GM18498 (cell line): ENCODE data around the gene SUSD6.
"Not testable (repeated sequence)": the region's sequence is repeated elsewhere in the genome, so short reads cannot be mapped to it uniquely, and the experiment has no call there.

Experiments used
- ATAC-seq: cut with Tn5 transposase; IDR thresholded peaks from one replicate; pipeline ENCODE4 v1.9.1; 2021; ENCODE audit warnings: mild to moderate bottlenecking, moderate library complexity; ENCODE audit not compliant: unreplicated experiment

SUSD6 gene

DNA sequence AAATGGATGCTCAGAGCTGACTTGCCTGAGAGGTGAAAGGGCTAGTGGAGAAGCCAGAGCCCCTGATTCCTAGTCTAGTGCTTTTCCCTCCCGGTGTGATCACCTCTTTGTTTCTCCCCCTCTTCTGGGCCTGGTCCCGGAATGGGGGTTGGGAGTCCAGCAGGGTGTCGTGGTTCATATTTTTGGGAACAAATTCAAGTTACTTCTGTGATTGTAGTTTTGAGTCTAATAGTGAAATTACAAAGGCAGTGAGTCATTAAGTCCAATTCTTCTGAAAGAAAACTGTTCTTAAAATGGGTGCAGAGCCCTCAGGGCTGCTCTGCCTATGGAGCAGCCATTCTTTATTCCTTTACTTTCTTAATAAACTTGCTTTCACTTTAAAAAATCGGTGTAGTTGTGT is 7.6 kb downstream of the SUSD6 start:
- ATAC-seq = no peak

- ATAC-seq = no peak
Measured at GRCh38 chr14:69620211-69620611, 8.8 kb downstream of the SUSD6 start.

DNA sequence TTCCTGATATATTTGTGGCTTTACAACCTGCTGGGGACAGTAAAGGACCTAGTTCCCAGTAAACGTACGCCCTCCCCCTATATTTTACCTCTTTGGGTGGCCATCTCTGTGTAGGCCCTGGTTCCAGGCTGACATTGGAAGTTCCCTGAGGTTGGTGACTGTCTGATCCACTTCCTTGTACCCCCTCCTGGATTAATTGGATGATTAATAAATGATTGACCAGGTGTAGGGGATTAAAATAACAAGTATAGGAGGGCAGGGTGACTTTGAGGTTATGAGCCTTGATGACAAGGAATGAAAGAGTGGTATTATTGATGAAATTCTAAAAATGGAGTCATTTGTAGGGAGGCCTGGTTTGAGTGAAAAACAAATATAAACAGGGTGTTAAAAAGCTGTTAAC is 9.6 kb downstream of the SUSD6 start:
- no peak for ATAC-seq

DNA sequence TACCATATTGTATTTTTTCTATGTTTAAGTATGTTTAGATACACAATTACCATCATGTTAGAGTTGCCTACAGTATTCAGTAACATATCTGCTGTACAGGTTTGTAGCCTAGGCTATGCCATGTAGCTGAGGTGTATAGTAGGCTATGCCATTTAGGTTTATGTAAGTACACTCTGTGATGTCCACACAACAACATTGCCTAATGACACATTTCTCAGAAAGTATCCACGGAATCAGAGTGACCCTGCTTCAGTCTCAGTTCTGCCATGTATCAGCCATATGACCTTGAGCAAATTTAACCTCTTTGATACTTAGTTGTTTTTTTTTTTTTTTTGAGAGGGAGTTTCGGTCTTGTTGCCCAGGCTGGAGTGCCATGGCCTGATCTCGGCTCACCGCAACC is 12.7 kb downstream of the SUSD6 start:
- ATAC-seq = no peak

DNA sequence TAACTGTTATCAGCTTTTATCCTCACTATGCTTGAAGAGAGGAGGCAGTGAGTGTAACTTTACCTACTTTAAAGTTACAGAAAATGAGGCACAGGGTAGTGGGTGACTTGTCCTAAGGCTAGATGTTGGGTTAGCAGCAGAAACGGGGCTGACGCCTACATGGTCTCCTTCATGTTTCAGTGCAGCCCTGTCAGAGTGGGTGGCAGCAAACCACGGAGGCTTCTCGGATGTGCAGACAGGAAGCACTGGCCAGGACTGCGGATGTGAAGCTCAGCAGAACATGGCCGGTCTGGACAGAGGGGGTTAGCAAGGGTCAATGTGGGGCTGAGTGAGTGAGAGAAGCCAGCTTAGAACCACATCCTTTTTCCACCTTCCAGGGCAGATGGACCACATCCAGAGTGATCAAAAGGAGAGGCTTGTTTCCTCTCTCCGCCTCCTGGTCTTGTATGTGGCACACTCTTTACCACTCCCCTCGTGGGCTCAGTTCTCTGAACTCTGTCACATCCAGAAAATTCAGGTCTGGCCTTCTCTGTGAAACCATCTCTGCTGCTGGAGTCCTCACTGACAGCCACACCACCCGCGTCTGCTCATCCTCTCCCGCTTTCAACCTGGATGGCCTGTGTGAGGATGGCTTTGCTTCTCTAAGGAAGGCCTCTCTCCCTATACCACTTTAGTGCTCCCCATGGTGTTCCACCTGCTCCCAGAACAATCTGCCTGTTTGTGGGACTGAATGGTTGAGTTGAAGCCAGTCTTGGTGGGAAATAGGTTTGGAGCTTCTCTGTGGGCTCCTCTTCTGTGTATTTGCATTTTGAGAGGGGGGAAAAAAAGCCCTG is 14.1 kb downstream of the SUSD6 start:
- ATAC-seq = peak; percentile 92

DNA sequence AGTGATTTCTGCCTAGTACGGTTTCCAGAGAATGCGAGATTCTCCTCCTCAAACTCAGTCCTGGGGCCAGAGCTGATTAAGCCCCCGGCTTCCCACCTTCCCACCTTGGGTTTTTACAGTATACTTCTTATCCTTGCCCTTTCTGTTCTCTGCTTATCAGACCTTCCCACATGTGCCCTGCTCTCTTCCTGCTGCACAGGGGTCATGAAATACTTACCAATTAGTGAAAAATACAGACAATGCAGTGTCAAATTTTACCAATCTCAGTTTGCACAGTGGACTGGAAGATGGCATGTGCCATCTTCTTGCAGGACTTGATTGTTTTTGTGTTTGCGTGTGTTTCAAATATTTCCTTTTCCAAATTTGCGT is 14.7 kb downstream of the SUSD6 start:
- no peak for ATAC-seq

GRCh38 chr14:69629225-69630127 is 18.1 kb downstream of the SUSD6 start:
- ATAC-seq = peak; percentile 30

- ATAC-seq = no peak
Measured at GRCh38 chr14:69630360-69630759, 19.0 kb downstream of the SUSD6 start.

DNA sequence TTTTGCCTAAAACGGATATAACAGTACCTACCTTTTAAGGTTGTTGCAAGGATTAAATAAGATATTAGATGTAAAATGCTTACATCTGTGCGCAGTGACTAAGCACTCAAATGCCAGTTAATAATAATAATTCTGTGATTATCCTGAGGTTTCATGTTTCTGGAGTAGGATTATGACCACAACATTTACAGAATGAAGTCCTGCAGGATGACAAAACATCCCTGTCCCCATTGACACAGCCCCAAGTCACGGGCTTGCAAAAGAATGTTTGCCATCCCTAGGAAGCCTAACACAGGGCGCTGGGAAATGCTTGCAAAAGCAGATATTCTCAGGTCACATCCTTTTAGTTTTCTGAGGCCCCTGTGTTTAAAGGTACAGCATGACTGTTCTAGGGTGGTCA is 20.1 kb downstream of the SUSD6 start:
- no peak for ATAC-seq

DNA sequence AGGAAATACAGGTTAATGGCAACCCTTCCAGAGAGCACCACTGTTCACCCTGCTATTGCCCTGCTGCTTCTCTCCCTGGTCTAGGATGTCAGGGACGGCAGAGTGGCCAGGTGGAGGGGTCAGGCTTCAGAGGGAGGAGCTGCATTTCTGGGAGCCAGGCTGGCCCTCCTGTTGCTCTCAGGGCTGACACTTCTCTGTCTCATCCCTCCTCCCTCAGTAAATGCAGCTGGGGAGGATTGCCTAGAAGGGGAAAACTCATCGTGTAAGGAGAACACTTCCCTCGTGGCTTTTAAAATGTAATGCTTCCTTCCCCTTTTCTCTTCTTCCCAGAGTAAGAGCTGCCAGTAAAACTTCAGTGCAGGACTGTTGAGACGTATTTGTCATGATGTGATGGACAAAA is 20.8 kb downstream of the SUSD6 start:
- ATAC-seq = no peak

DNA sequence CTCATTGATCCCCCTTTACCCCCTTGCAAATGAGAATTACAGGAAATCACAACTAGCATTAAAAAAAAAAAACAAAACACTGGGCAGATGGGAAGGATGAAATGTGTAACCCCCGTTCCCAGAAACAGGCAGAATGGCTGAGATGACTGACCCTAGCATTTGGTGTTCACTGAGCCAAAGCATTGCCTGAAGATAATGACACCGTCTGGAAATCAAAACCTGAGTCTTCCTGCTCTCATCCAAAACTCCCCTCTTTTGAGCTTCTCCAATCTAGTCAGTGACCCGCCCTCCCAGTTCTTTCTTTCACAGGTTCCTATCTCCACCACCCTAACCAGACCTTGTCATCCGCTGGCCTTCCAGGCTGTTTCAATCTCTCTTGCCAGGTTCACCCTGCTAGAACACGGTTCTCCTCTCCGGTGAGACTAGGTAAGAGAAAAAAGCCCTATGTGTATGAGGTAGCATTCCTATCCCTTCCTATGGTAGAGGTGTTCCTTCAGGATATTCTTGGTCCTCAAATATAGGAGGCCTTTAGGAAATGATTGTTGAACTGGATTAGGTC is 21.3 kb downstream of the SUSD6 start:
- no peak for ATAC-seq

GRCh38 chr14:69633238-69633637 is 21.8 kb downstream of the SUSD6 start:
- ATAC-seq = no peak

GRCh38 chr14:69635981-69636639 is 24.7 kb downstream of the SUSD6 start:
- ATAC-seq = no peak

DNA sequence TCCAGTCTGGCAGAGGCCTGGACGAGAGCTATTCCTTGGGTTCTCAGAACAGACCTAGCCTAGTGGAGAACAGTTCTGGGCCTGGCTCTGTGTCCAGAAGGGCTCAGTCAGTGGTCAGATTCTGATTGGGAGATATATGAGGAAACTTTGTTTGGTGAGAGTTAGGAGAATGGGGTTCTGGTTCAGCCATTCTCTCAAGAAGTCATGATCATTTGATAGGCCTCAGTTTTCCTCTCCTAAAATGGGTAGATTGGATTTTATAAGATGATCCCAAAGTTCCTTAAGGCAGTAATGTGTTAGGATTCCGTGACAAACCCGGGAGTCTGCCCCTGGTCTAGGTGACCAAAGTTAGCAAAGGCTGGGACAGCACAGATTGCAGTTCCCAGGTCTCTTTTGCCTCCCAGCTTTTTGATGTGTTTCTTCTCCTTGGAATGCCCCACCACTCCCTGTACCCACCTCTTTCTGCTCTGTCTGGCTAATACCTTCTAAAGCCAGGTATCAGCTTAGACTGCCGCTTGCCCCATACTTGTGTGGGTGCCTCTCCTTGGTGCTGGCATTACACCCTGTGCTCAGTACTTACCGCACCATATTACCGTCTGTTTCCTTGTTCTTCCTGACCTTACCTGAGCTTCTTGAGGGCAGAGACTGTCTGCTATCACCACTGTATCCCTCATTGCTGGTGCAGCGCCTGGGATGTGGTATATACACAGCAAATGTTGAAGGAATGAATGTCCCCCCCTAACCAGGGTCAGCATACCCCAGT is 25.5 kb downstream of the SUSD6 start:
- ATAC-seq = no peak

- no peak for ATAC-seq
Measured at GRCh38 chr14:69637503-69638031, 26.2 kb downstream of the SUSD6 start.

DNA sequence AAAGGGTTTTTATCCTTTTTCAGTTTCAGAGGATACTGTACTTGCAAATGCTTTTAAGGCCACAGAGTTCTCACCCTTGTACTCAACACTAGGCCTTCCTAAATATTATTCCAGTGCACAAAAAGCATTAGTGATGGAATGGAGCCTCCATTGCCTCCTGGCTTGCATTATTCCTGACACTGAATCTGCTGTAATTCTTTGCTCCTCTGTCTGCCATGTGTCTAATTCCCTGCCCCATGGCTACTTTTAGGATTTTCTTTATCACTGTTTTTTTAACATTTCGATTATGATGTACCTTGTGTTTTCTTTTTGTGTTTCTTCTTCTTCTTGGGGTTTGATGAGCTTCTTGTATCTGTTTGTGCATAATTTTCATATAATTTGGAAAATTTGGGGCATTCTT is 29.5 kb downstream of the SUSD6 start:
- no peak for ATAC-seq

- ATAC-seq = not testable (repeated sequence)
Measured at GRCh38 chr14:69642212-69642793, 30.9 kb downstream of the SUSD6 start.

- ATAC-seq = no peak
Measured at GRCh38 chr14:69643430-69644200, 32.2 kb downstream of the SUSD6 start.

- no peak for ATAC-seq
Measured at GRCh38 chr14:69644814-69645213, 33.4 kb downstream of the SUSD6 start.
